Measurements from ENCODE around the gene CT47C1. TPM values are rescaled to one million over a fixed set of nuclear protein-coding genes. Genes with fewer than 3 reads are reported as not detected.

The CT47C1 gene
- total RNA-seq, 1 experiment from 2014 or later, result not detected

DNA sequence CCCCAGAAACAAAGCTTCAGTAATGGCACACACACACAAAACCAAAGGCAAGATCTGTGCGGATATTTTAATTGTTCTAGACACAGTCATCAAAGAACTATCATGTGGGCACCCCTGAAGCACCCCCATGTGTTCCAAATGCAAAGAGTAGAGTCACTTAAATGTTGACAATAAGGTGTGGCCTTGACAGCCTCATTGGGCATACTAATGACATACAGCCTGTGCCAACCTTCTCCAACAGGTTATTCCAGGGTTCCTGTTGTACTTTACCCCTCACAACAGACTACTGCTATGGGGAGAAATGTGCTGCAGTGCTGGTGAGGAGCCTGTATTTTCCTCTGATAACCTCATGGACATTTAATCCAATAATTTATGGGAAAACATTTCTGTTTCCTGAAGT is 29.8 kb upstream of the CT47C1 start:
- Mint-ChIP-seq H3K27me3 (ENCODE audit: low read depth) (no peaks in the 10 kb centered on the region), H3K4me1 (peaks cover 5 to 8% of the 10 kb centered on the region in 2 experiments), H3K4me3 (no peak overlapping the region), H3K9me3 (peaks cover 67 to 76% of the 10 kb centered on the region in 2 experiments), H3K36me3 (ENCODE audit: insufficient read depth in 1 of 3, low read depth in 3 of 3) (peaks cover 0 to 3% (median 2%) of the 10 kb centered on the region in 3 experiments; a peak in 3 of 7 replicates), H3K27ac (no peak overlapping the region)
- Histone ChIP-seq H3K4me2 (ENCODE audit: insufficient read depth, insufficient read length, low read length) (no peak overlapping the region), H4K91ac (ENCODE audit: insufficient read length, low read depth, low read length) (no peak overlapping the region), H3K4me1 (ENCODE audit: insufficient read depth, low read length) (no peaks in the 10 kb centered on the region), H3K4ac (ENCODE audit: low read depth, low read length) (no peak overlapping the region), H3K14ac (ENCODE audit: insufficient read depth, low read length) (no peak overlapping the region), H3K9me3 (ENCODE audit: control insufficient read depth, low read depth, low read length) (peaks cover 30% of the 10 kb centered on the region), H3T11ph (ENCODE audit: low read length) (no peak overlapping the region), H3K79me2 (ENCODE audit: insufficient read depth, low read length) (no peaks in the 10 kb centered on the region), H2AFZ (ENCODE audit: low read length) (no peak overlapping the region), H4K20me1 (ENCODE audit: control insufficient read depth, insufficient read depth, insufficient read length) (no peaks in the 10 kb centered on the region), H3K79me1 (ENCODE audit: insufficient read depth, low read depth, low read length, poor library complexity, severe bottlenecking) (no peaks in the 10 kb centered on the region), H3K18ac (ENCODE audit: insufficient read length, low read depth, low read length) (no peak overlapping the region), H2BK120ac (ENCODE audit: low read depth, low read length, poor library complexity, severe bottlenecking) (no peak overlapping the region), H2BK12ac (ENCODE audit: insufficient read length, low read depth, low read length) (no peak overlapping the region), H4K8ac (replicated peaks; ENCODE audit: insufficient read length, low read depth, low read length) (no peak overlapping the region), H2BK15ac (ENCODE audit: low read depth, low read length) (no peak overlapping the region), H3K27ac (ENCODE audit: insufficient read length, low read depth, low read length) (no peak overlapping the region), H2AK5ac (ENCODE audit: insufficient read length, low read length) (no peak overlapping the region), H3K27me3 (ENCODE audit: insufficient read depth, low read length) (no peaks in the 10 kb centered on the region), H3K56ac (ENCODE audit: insufficient read length, low read depth, low read length) (no peak overlapping the region), H4K5ac (ENCODE audit: insufficient read length, low read depth, low read length) (no peak overlapping the region), H3K23me2 (ENCODE audit: insufficient read length, low read depth, low read length, poor library complexity, severe bottlenecking) (no peaks in the 10 kb centered on the region), H2BK5ac (ENCODE audit: insufficient read length, low read length) (no peak overlapping the region), H2BK20ac (ENCODE audit: low read depth, low read length, poor library complexity, severe bottlenecking) (no peak overlapping the region), H3K9ac (ENCODE audit: extremely low read depth, insufficient read length, low read length) (no peak overlapping the region), H3K23ac (ENCODE audit: insufficient read length, low read depth, low read length) (no peak overlapping the region)
- DNase-seq, result no peak
- TF ChIP-seq, protein P1, sequence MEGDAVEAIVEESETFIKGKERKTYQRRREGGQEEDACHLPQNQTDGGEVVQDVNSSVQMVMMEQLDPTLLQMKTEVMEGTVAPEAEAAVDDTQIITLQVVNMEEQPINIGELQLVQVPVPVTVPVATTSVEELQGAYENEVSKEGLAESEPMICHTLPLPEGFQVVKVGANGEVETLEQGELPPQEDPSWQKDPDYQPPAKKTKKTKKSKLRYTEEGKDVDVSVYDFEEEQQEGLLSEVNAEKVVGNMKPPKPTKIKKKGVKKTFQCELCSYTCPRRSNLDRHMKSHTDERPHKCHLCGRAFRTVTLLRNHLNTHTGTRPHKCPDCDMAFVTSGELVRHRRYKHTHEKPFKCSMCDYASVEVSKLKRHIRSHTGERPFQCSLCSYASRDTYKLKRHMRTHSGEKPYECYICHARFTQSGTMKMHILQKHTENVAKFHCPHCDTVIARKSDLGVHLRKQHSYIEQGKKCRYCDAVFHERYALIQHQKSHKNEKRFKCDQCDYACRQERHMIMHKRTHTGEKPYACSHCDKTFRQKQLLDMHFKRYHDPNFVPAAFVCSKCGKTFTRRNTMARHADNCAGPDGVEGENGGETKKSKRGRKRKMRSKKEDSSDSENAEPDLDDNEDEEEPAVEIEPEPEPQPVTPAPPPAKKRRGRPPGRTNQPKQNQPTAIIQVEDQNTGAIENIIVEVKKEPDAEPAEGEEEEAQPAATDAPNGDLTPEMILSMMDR (conservative IDR thresholded peaks at IDR 0.05), result no peak
- no CpG with 5 or more reads among the region's 1 CpG for WGBS (ENCODE audit: extremely low coverage, insufficient read length, low lambda C conversion rate)
